SJSA1 (cell line): ENCODE data around the gene RHBDD1. TPM values are rescaled to one million over a fixed set of nuclear protein-coding genes. Genes with fewer than 3 reads are reported as not detected.
A peak's percentile ranks its signal among the peaks of the same experiment; 100 is the strongest.

Experiments used
- DNase-seq, 2 experiments: peaks; one replicate each; pipeline ENCODE4 v3.0.0-alpha.2; 2015 to 2020; ENCODE audit warnings: low spot score in 2 of 2, low read depth in 1 of 2
- H3K27ac ChIP-seq: fragments of 250-450 bp; sonication (Bioruptor Pico); 2 replicates; pipeline ENCODE4 v1.5.1; 2020; ENCODE audit warnings: mild to moderate bottlenecking, moderate library complexity
- H3K27me3 ChIP-seq: fragments of 250-450 bp; sonication (Bioruptor Pico); replicated peaks from 2 replicates; pipeline ENCODE4 v1.5.1; 2020; ENCODE audit warnings: mild to moderate bottlenecking, moderate library complexity
- H3K36me3 ChIP-seq: fragments of 250-450 bp; sonication (Bioruptor Pico); 2 replicates; pipeline ENCODE4 v1.5.1; 2020; ENCODE audit warnings: mild to moderate bottlenecking
- H3K4me1 ChIP-seq: fragments of 250-450 bp; sonication (Bioruptor Pico); replicated peaks from 2 replicates; pipeline ENCODE4 v1.6.1; 2021; ENCODE audit warnings: mild to moderate bottlenecking
- H3K4me3 ChIP-seq: fragments of 250-450 bp; sonication (Bioruptor Pico); 2 replicates; pipeline ENCODE4 v1.5.1; 2020; ENCODE audit warnings: mild to moderate bottlenecking
- H3K9me3 ChIP-seq: fragments of 250-450 bp; sonication (Bioruptor Pico); replicated peaks from 2 replicates; pipeline ENCODE4 v1.5.1; 2020; ENCODE audit warnings: mild to moderate bottlenecking
- total RNA-seq: library from RNA; depleted of rRNA; stranded (reverse); fragments of >200 nt; shearing (Covaris generic); gene quantifications from 2 replicates; pipeline ENCODE4 v1.2.3, GENCODE V29; 2014

Gene RHBDD1
- total RNA-seq, 1 experiment from 2014 or later = 10.1 TPM

- Histone ChIP-seq H3K36me3 (no peaks in the 10 kb centered on the region), H3K4me3 (no peak overlapping the region), H3K4me1 (peaks cover 30% of the 10 kb centered on the region), H3K27me3 (no peaks in the 10 kb centered on the region), H3K27ac (no peak overlapping the region), H3K9me3 (no peaks in the 10 kb centered on the region; the same call in 1 of the 2 replicates)
- no peak for DNase-seq
Observed at GRCh38 chr2:226890286-226890685, 54.4 kb downstream of the RHBDD1 start.

- Histone ChIP-seq H3K27ac (no peak overlapping the region), H3K36me3 (no peaks in the 10 kb centered on the region), H3K4me3 (no peak overlapping the region), H3K4me1 (peaks cover 30% of the 10 kb centered on the region), H3K9me3 (no peaks in the 10 kb centered on the region; the same call in 1 of the 2 replicates), H3K27me3 (no peaks in the 10 kb centered on the region)
- DNase-seq = no peak
Observed at GRCh38 chr2:226891780-226892590, 56.1 kb downstream of the RHBDD1 start.

- Histone ChIP-seq H3K27me3 (no peaks in the 10 kb centered on the region), H3K9me3 (no peaks in the 10 kb centered on the region; the same call in 1 of the 2 replicates), H3K4me3 (no peak overlapping the region), H3K27ac (no peak overlapping the region), H3K4me1 (peaks cover 26% of the 10 kb centered on the region), H3K36me3 (no peaks in the 10 kb centered on the region)
- DNase-seq = no peak
Observed at GRCh38 chr2:226892729-226893128, 56.9 kb downstream of the RHBDD1 start.

GRCh38 chr2:226893216-226893615, 57.4 kb downstream of the RHBDD1 start:
- no peak overlapping the region for H3K4me3 ChIP-seq
- peaks cover 21% of the 10 kb centered on the region for H3K4me1 ChIP-seq
- H3K9me3 ChIP-seq = no peaks in the 10 kb centered on the region; the same call in 1 of the 2 replicates
- H3K27me3 ChIP-seq = no peaks in the 10 kb centered on the region
- no peak overlapping the region for H3K27ac ChIP-seq
- no peaks in the 10 kb centered on the region for H3K36me3 ChIP-seq
- no peak for DNase-seq

GRCh38 chr2:226894752-226895151, 58.9 kb downstream of the RHBDD1 start:
- H3K4me1 ChIP-seq = peaks cover 11% of the 10 kb centered on the region
- no peaks in the 10 kb centered on the region for H3K27me3 ChIP-seq
- H3K9me3 ChIP-seq = no peaks in the 10 kb centered on the region; the same call in 1 of the 2 replicates
- DNase-seq = no peak
- H3K27ac ChIP-seq = no peak overlapping the region
- no peaks in the 10 kb centered on the region for H3K36me3 ChIP-seq
- H3K4me3 ChIP-seq = no peak overlapping the region

GRCh38 chr2:226895579-226895978, 59.7 kb downstream of the RHBDD1 start:
- H3K36me3 ChIP-seq = no peaks in the 10 kb centered on the region
- no peaks in the 10 kb centered on the region; the same call in 1 of the 2 replicates for H3K9me3 ChIP-seq
- peaks cover 11% of the 10 kb centered on the region for H3K4me1 ChIP-seq
- no peak overlapping the region for H3K4me3 ChIP-seq
- H3K27me3 ChIP-seq = no peaks in the 10 kb centered on the region
- H3K27ac ChIP-seq = no peak overlapping the region
- DNase-seq = no peak

GRCh38 chr2:226898121-226898520, 62.3 kb downstream of the RHBDD1 start:
- no peaks in the 10 kb centered on the region for H3K36me3 ChIP-seq
- H3K27me3 ChIP-seq = no peaks in the 10 kb centered on the region
- H3K9me3 ChIP-seq = no peaks in the 10 kb centered on the region
- H3K27ac ChIP-seq = no peak overlapping the region
- H3K4me1 ChIP-seq = peaks cover 10% of the 10 kb centered on the region
- DNase-seq = no peak
- no peak overlapping the region for H3K4me3 ChIP-seq

- Histone ChIP-seq H3K4me3 (no peak overlapping the region), H3K9me3 (no peaks in the 10 kb centered on the region), H3K4me1 (peaks cover 17% of the 10 kb centered on the region), H3K27me3 (no peaks in the 10 kb centered on the region), H3K36me3 (no peaks in the 10 kb centered on the region), H3K27ac (no peak overlapping the region)
- no peak for DNase-seq
Observed at GRCh38 chr2:226898897-226899296, 63.0 kb downstream of the RHBDD1 start.

- Histone ChIP-seq H3K4me1 (peaks cover 20% of the 10 kb centered on the region), H3K27ac (peak overlapping the region; percentile 65), H3K27me3 (no peaks in the 10 kb centered on the region), H3K9me3 (no peaks in the 10 kb centered on the region), H3K4me3 (no peak overlapping the region), H3K36me3 (no peaks in the 10 kb centered on the region)
- no peak for DNase-seq
Observed at GRCh38 chr2:226902041-226902966, 66.5 kb downstream of the RHBDD1 start.

- no peaks in the 10 kb centered on the region for H3K27me3 ChIP-seq
- no peak overlapping the region for H3K4me3 ChIP-seq
- DNase-seq = peak; percentile 35 to 54
- H3K4me1 ChIP-seq = peaks cover 22% of the 10 kb centered on the region
- no peaks in the 10 kb centered on the region; the same call in 1 of the 2 replicates for H3K36me3 ChIP-seq
- no peaks in the 10 kb centered on the region for H3K9me3 ChIP-seq
- peak overlapping the region; percentile 65 for H3K27ac ChIP-seq
Observed at GRCh38 chr2:226903179-226903578, 67.3 kb downstream of the RHBDD1 start.

GRCh38 chr2:226904592-226904991, 68.7 kb downstream of the RHBDD1 start:
- Histone ChIP-seq H3K4me3 (no peak overlapping the region), H3K27ac (no peak overlapping the region)
- no peak for DNase-seq

GRCh38 chr2:226905718-226906117, 69.9 kb downstream of the RHBDD1 start:
- Histone ChIP-seq H3K27ac (no peak overlapping the region), H3K4me3 (no peak overlapping the region)
- DNase-seq = no peak

More at GRCh38 chr2:226904592-226904991, 68.7 kb downstream of the RHBDD1 start:
- Histone ChIP-seq H3K4me1 (peaks cover 36% of the 10 kb centered on the region), H3K36me3 (peaks cover 5% of the 10 kb centered on the region; the same call in 1 of the 2 replicates), H3K9me3 (no peaks in the 10 kb centered on the region), H3K27me3 (no peaks in the 10 kb centered on the region)

GRCh38 chr2:226906163-226906693, 70.4 kb downstream of the RHBDD1 start:
- H3K27me3 ChIP-seq = no peaks in the 10 kb centered on the region
- peaks cover 36% of the 10 kb centered on the region for H3K4me1 ChIP-seq

More at GRCh38 chr2:226905718-226906117, 69.9 kb downstream of the RHBDD1 start:
- no peaks in the 10 kb centered on the region for H3K27me3 ChIP-seq
- peaks cover 36% of the 10 kb centered on the region for H3K4me1 ChIP-seq
- no peaks in the 10 kb centered on the region for H3K9me3 ChIP-seq
- H3K36me3 ChIP-seq = peaks cover 5% of the 10 kb centered on the region; the same call in 1 of the 2 replicates

More at GRCh38 chr2:226906163-226906693, 70.4 kb downstream of the RHBDD1 start:
- Histone ChIP-seq H3K4me3 (no peak overlapping the region), H3K27ac (no peak overlapping the region), H3K9me3 (no peaks in the 10 kb centered on the region), H3K36me3 (peaks cover 5% of the 10 kb centered on the region; the same call in 1 of the 2 replicates)
- no peak for DNase-seq
